ENCODE data around the gene IL25. TPM values are rescaled to one million over a fixed set of nuclear protein-coding genes. Genes with fewer than 3 reads are reported as not detected.
"Not testable (repeated sequence)": the region's sequence is repeated elsewhere in the genome, so short reads cannot be mapped to it uniquely, and the experiment has no call there.

Gene IL25
- total and polyA plus RNA-seq, 2 experiments from 2014 or later, result 3.2 TPM; not detected in 1

DNA sequence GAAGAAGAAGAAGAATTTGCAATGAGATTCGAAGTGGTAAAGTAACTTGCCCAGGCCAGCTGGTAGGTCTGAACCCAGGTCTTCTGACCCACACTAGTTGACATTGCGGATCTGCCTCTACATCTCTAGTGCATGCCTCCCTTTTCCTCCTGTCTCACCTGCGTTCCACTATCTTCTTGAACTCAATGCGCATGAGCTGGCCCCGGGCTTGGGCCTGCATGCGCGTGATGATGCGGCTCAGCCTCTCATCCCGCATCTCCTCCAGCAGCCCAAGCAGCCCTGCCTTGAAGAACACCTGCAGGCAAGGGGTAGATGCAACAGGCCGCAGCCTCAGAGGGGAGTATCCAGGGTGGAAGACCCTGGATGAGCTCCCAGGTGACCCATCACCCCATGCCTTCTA, 23.5 kb downstream of the IL25 start:
- Histone ChIP-seq H3K9me3 (ENCODE audit: low read depth) (no peaks in the 10 kb centered on the region), H3K4me3 (no peak overlapping the region), H3K36me3 (peaks cover 99% of the 10 kb centered on the region), H3K4me1 (ENCODE audit: low read depth) (peaks cover 23% of the 10 kb centered on the region), H3K27ac (peak overlapping the region; percentile 99), H3K27me3 (no peaks in the 10 kb centered on the region)
- no peak for DNase-seq (ENCODE audit: low read depth in 1 of 2, low spot score in 1 of 2)
- no peak for TF ChIP-seq CTCF (IDR thresholded peaks at IDR 0.05; ENCODE audit: low read depth, low read length)

- Histone ChIP-seq H3K9me3 (ENCODE audit: low read depth) (no peaks in the 10 kb centered on the region), H3K4me3 (no peak overlapping the region), H3K27ac (peak overlapping the region; percentile 99), H3K27me3 (no peaks in the 10 kb centered on the region), H3K4me1 (ENCODE audit: low read depth) (peaks cover 30% of the 10 kb centered on the region), H3K36me3 (peaks cover 99% of the 10 kb centered on the region)
- TF ChIP-seq CTCF (IDR thresholded peaks at IDR 0.05; ENCODE audit: low read depth, low read length), result no peak
- DNase-seq (ENCODE audit: low read depth in 1 of 2, low spot score in 1 of 2), result peak in 1 of 2 donors; percentile 6
Measured at GRCh38 chr14:23396781-23397407, 24.3 kb downstream of the IL25 start.

DNA sequence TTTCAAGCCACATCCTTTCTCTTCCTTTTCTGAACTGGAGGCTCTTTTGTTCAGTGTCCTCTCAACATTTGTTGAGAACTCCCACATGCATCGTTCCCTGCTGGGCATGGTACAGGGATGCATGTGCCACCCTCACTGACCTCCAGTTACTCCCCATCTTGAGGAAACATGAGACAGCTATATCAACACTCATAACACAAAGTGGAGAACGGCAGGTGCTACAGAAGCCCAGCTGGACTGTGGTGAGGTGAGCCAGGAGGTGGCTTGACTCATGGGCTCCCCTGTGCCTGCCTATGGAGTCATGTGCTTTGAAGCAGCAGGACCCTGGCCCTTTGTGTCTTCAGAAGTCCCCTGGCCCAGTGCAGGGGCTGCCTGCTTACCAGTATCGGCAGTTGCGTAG, 25.7 kb downstream of the IL25 start:
- no peaks in the 10 kb centered on the region for H3K27me3 ChIP-seq

GRCh38 chr14:23399136-23399535, 26.5 kb downstream of the IL25 start:
- Histone ChIP-seq H3K4me3 (peak overlapping the region; percentile 3), H3K9me3 (ENCODE audit: low read depth) (no peaks in the 10 kb centered on the region), H3K4me1 (ENCODE audit: low read depth) (peaks cover 39% of the 10 kb centered on the region), H3K27me3 (no peaks in the 10 kb centered on the region), H3K36me3 (peaks cover 99% of the 10 kb centered on the region), H3K27ac (peak overlapping the region; percentile 99)
- DNase-seq (ENCODE audit: low read depth in 1 of 2, low spot score in 1 of 2), result peak in 1 of 2 donors; percentile 46
- no peak for TF ChIP-seq CTCF (IDR thresholded peaks at IDR 0.05; ENCODE audit: low read depth, low read length)

More for the DNA sequence above, 25.7 kb downstream of the IL25 start:
- TF ChIP-seq CTCF (IDR thresholded peaks at IDR 0.05; ENCODE audit: low read depth, low read length), result no peak
- Histone ChIP-seq H3K4me1 (ENCODE audit: low read depth) (peaks cover 37% of the 10 kb centered on the region), H3K27ac (peak overlapping the region; percentile 99), H3K9me3 (ENCODE audit: low read depth) (no peaks in the 10 kb centered on the region), H3K36me3 (peaks cover 99% of the 10 kb centered on the region), H3K4me3 (no peak overlapping the region)
- peak in 1 of 2 donors; percentile 32 for DNase-seq (ENCODE audit: low read depth in 1 of 2, low spot score in 1 of 2)

DNA sequence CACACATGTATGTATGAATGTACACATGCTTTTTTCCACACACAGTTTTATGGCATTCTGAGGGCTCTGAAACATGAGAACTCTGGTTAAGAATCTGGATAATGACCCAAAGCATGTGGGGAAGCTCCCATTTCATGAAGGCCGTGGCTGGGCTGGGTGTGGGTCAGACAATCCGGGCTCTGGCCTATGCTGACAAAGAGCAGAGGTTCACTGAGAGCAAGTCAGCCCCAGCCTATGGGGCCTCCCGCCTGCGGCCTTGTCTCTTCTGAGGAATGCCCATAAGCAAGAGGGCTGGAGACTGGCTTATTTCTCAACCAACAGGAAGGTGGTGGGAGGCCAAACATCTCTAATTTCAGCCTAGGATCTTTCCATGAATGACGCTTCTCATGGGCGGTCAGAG, 27.0 kb downstream of the IL25 start:
- peak overlapping the region; percentile 3 for H3K4me3 ChIP-seq
- H3K9me3 ChIP-seq (ENCODE audit: low read depth), result no peaks in the 10 kb centered on the region
- H3K4me1 ChIP-seq (ENCODE audit: low read depth), result peaks cover 39% of the 10 kb centered on the region
- DNase-seq (ENCODE audit: low read depth in 1 of 2, low spot score in 1 of 2), result peak in 1 of 2 donors; percentile 58
- no peaks in the 10 kb centered on the region for H3K27me3 ChIP-seq
- TF ChIP-seq CTCF (IDR thresholded peaks at IDR 0.05; ENCODE audit: low read depth, low read length), result no peak
- peaks cover 99% of the 10 kb centered on the region for H3K36me3 ChIP-seq
- peak overlapping the region; percentile 99 for H3K27ac ChIP-seq

- Histone ChIP-seq H3K36me3 (peaks cover 99% of the 10 kb centered on the region), H3K4me1 (ENCODE audit: low read depth) (peaks cover 39% of the 10 kb centered on the region), H3K4me3 (peak overlapping the region; percentile 98), H3K27ac (peak overlapping the region; percentile 99)
- not testable (repeated sequence) for H3K27me3 ChIP-seq; H3K9me3 ChIP-seq (ENCODE audit: low read depth)
- peak in 1 of 2 donors; percentile 50 for DNase-seq (ENCODE audit: low read depth in 1 of 2, low spot score in 1 of 2)
Measured at GRCh38 chr14:23400496-23401149, 28.0 kb downstream of the IL25 start.
